Mesendoderm (in vitro differentiated cells): ENCODE measurements around the gene C3orf20.

Experiments used
- DNase-seq: peaks from one replicate; pipeline ENCODE4 v3.0.0; 2013
- H2AK5ac ChIP-seq: 2 replicates; pipeline ENCODE4 v1.6.1; 2013; ENCODE audit warnings: low read length, inconsistent platforms
- H2BK120ac ChIP-seq: 2 replicates; pipeline ENCODE4 v1.6.1; 2013; ENCODE audit warnings: low read depth, mild to moderate bottlenecking, low read length, moderate library complexity, mixed read lengths
- H2BK15ac ChIP-seq: replicated peaks from 2 replicates; pipeline ENCODE4 v1.6.1; 2013; ENCODE audit warnings: low read depth, mild to moderate bottlenecking, moderate library complexity
- H2BK5ac ChIP-seq: 2 replicates; pipeline ENCODE4 v1.6.1; 2013; ENCODE audit warnings: low read length, inconsistent platforms
- H3K18ac ChIP-seq: 2 replicates; pipeline ENCODE4 v1.6.1; 2013; ENCODE audit warnings: mild to moderate bottlenecking, low read length, mixed read lengths
- H3K23ac ChIP-seq: one replicate; pipeline ENCODE4 v1.6.1; 2013; ENCODE audit warnings: low read length
- H3K27ac ChIP-seq: 2 replicates; pipeline ENCODE4 v1.5.1; 2013; ENCODE audit warnings: low read depth, mild to moderate bottlenecking, inconsistent platforms, low read length, moderate library complexity
- H3K27me3 ChIP-seq: 2 replicates; pipeline ENCODE4 v1.6.1; 2013; ENCODE audit warnings: low read length, control low read depth, mild to moderate bottlenecking, inconsistent platforms; ENCODE audit not compliant: insufficient read depth, poor library complexity
- H3K36me3 ChIP-seq: 2 replicates; pipeline ENCODE4 v1.6.1; 2013; ENCODE audit warnings: low read length, inconsistent platforms; ENCODE audit not compliant: control insufficient read depth, insufficient read depth
- H3K4ac ChIP-seq: one replicate; pipeline ENCODE4 v1.6.1; 2013; ENCODE audit warnings: low read depth, mild to moderate bottlenecking, low read length, moderate library complexity
- H3K4me1 ChIP-seq: 2 replicates; pipeline ENCODE4 v1.6.1; 2013; ENCODE audit warnings: low read depth, low read length, inconsistent platforms; ENCODE audit not compliant: control insufficient read depth
- H3K4me2 ChIP-seq: 2 replicates; pipeline ENCODE4 v1.6.1; 2013; ENCODE audit warnings: low read length
- H3K4me3 ChIP-seq: 2 replicates; pipeline ENCODE4 v1.5.1; 2013; ENCODE audit warnings: mild to moderate bottlenecking, low read length
- H3K56ac ChIP-seq: one replicate; pipeline ENCODE4 v1.6.1; 2013; ENCODE audit warnings: low read length
- H3K79me1 ChIP-seq: 2 replicates; pipeline ENCODE4 v1.6.1; 2013; ENCODE audit warnings: low read length, inconsistent platforms
- H3K79me2 ChIP-seq: 2 replicates; pipeline ENCODE4 v1.6.1; 2013; ENCODE audit warnings: mild to moderate bottlenecking, low read length; ENCODE audit not compliant: control insufficient read depth, insufficient read depth
- H3K9ac ChIP-seq: 2 replicates; pipeline ENCODE4 v1.6.1; 2013; ENCODE audit warnings: low read length, inconsistent platforms
- H4K5ac ChIP-seq: one replicate; pipeline ENCODE4 v1.6.1; 2013; ENCODE audit warnings: low read length
- H4K8ac ChIP-seq: one replicate; pipeline ENCODE4 v1.6.1; 2013; ENCODE audit warnings: low read depth, mild to moderate bottlenecking, control low read depth, low read length, moderate library complexity
- WGBS: extraction: QIAGEN DNeasy Blood & Tissue Kit; methylation state at CpG from one replicate; pipeline ENCODE4 v1.1.7; 2013; ENCODE audit warnings: low lambda C conversion rate, missing lambda C conversion rate; ENCODE audit not compliant: insufficient coverage; ENCODE audit errors: extremely low coverage; 5-methylcytosine and 5-hydroxymethylcytosine counted together

C3orf20 gene

GRCh38 chr3:14767245-14768051, 92.5 kb downstream of the C3orf20 start:
- no peak overlapping the region for H2AK5ac ChIP-seq
- no peaks in the 10 kb centered on the region for H3K27me3 ChIP-seq
- no peak overlapping the region for H3K4me2 ChIP-seq
- DNase-seq, result no peak
- no peak overlapping the region for H3K4me3 ChIP-seq
- H4K5ac ChIP-seq, result no peak overlapping the region
- H3K79me1 ChIP-seq, result no peaks in the 10 kb centered on the region
- no peak overlapping the region for H3K4ac ChIP-seq
- H3K36me3 ChIP-seq, result no peaks in the 10 kb centered on the region
- H2BK120ac ChIP-seq, result no peak overlapping the region
- H3K9ac ChIP-seq, result no peak overlapping the region
- no CpG with 5 or more reads among the region's 9 CpGs for WGBS
- H3K27ac ChIP-seq, result no peak overlapping the region
- H2BK5ac ChIP-seq, result no peak overlapping the region
- H3K4me1 ChIP-seq, result no peaks in the 10 kb centered on the region
- no peak overlapping the region for H3K18ac ChIP-seq
- H3K79me2 ChIP-seq, result no peaks in the 10 kb centered on the region
- H3K23ac ChIP-seq, result no peak overlapping the region
- no peak overlapping the region for H3K56ac ChIP-seq
- H2BK15ac ChIP-seq, result no peak overlapping the region
- no peak overlapping the region for H4K8ac ChIP-seq

- no peaks in the 10 kb centered on the region for H3K27me3 ChIP-seq
- DNase-seq, result no peak
- no peak overlapping the region for H3K56ac ChIP-seq
- no peak overlapping the region for H3K9ac ChIP-seq
- H3K27ac ChIP-seq, result no peak overlapping the region
- H3K4me3 ChIP-seq, result no peak overlapping the region
- H3K79me1 ChIP-seq, result no peaks in the 10 kb centered on the region
- no peaks in the 10 kb centered on the region for H3K36me3 ChIP-seq
- no peak overlapping the region for H2BK5ac ChIP-seq
- no peak overlapping the region for H3K23ac ChIP-seq
- H4K5ac ChIP-seq, result no peak overlapping the region
- H2AK5ac ChIP-seq, result no peak overlapping the region
- no peak overlapping the region for H3K18ac ChIP-seq
- no peaks in the 10 kb centered on the region for H3K79me2 ChIP-seq
- no peak overlapping the region for H4K8ac ChIP-seq
- H2BK15ac ChIP-seq, result no peak overlapping the region
- no peak overlapping the region for H2BK120ac ChIP-seq
- WGBS, result no CpG with 5 or more reads among the region's 11 CpGs
- H3K4me2 ChIP-seq, result no peak overlapping the region
- peaks cover 5% of the 10 kb centered on the region for H3K4me1 ChIP-seq
- H3K4ac ChIP-seq, result no peak overlapping the region
Observed at GRCh38 chr3:14768182-14768790, 93.3 kb downstream of the C3orf20 start.

GRCh38 chr3:14768881-14769280, 93.9 kb downstream of the C3orf20 start:
- no peak overlapping the region for H2BK5ac ChIP-seq
- no peak overlapping the region for H3K23ac ChIP-seq
- H3K36me3 ChIP-seq, result no peaks in the 10 kb centered on the region
- H3K27me3 ChIP-seq, result no peaks in the 10 kb centered on the region
- no peak overlapping the region for H3K27ac ChIP-seq
- H3K4me2 ChIP-seq, result no peak overlapping the region
- no peak overlapping the region for H4K8ac ChIP-seq
- H2AK5ac ChIP-seq, result no peak overlapping the region
- H3K79me1 ChIP-seq, result no peaks in the 10 kb centered on the region
- H3K4ac ChIP-seq, result no peak overlapping the region
- H2BK120ac ChIP-seq, result no peak overlapping the region
- no peaks in the 10 kb centered on the region for H3K79me2 ChIP-seq
- no peak overlapping the region for H3K4me3 ChIP-seq
- no peak overlapping the region for H4K5ac ChIP-seq
- no peak overlapping the region for H3K56ac ChIP-seq
- no peak overlapping the region for H2BK15ac ChIP-seq
- WGBS, result no CpG with 5 or more reads among the region's 6 CpGs
- peaks cover 10% of the 10 kb centered on the region for H3K4me1 ChIP-seq
- H3K9ac ChIP-seq, result no peak overlapping the region
- no peak for DNase-seq
- H3K18ac ChIP-seq, result no peak overlapping the region

GRCh38 chr3:14769544-14770325, 94.8 kb downstream of the C3orf20 start:
- Histone ChIP-seq H3K36me3 (no peaks in the 10 kb centered on the region), H3K79me2 (no peaks in the 10 kb centered on the region), H4K8ac (no peak overlapping the region), H3K4ac (no peak overlapping the region), H3K27me3 (no peaks in the 10 kb centered on the region), H4K5ac (no peak overlapping the region), H2AK5ac (no peak overlapping the region), H2BK5ac (no peak overlapping the region), H3K23ac (no peak overlapping the region), H2BK15ac (no peak overlapping the region), H3K4me3 (no peak overlapping the region), H3K56ac (no peak overlapping the region), H3K4me1 (peaks cover 10% of the 10 kb centered on the region), H3K27ac (no peak overlapping the region), H3K18ac (no peak overlapping the region), H2BK120ac (no peak overlapping the region), H3K9ac (no peak overlapping the region), H3K79me1 (no peaks in the 10 kb centered on the region), H3K4me2 (no peak overlapping the region)
- no peak for DNase-seq
- WGBS, result no CpG with 5 or more reads among the region's 11 CpGs

- Histone ChIP-seq H2AK5ac (no peak overlapping the region), H3K27me3 (no peaks in the 10 kb centered on the region), H3K18ac (no peak overlapping the region), H3K79me1 (no peaks in the 10 kb centered on the region), H4K8ac (no peak overlapping the region), H3K36me3 (no peaks in the 10 kb centered on the region), H3K9ac (no peak overlapping the region), H3K4me2 (no peak overlapping the region), H3K4me3 (no peak overlapping the region), H3K56ac (no peak overlapping the region), H3K79me2 (no peaks in the 10 kb centered on the region), H4K5ac (no peak overlapping the region), H2BK120ac (no peak overlapping the region), H2BK5ac (no peak overlapping the region), H3K27ac (no peak overlapping the region), H3K23ac (no peak overlapping the region), H3K4ac (no peak overlapping the region), H3K4me1 (peaks cover 10% of the 10 kb centered on the region), H2BK15ac (no peak overlapping the region)
- no peak for DNase-seq
- no CpG with 5 or more reads among the region's 7 CpGs for WGBS
Observed at GRCh38 chr3:14770591-14770990, 95.7 kb downstream of the C3orf20 start.
